ENCODE results near the gene NFKBIB.

The NFKBIB gene

GRCh38 chr19:38946229-38947010 is 46.7 kb downstream of the NFKBIB start:
- no peak for DNase-seq (ENCODE audit: low read depth)
- TF ChIP-seq CTCF (conservative IDR thresholded peaks at IDR 0.05; ENCODE audit: low read length): no peak
- H3K4me3 ChIP-seq (ENCODE audit: low read length): no peak overlapping the region

GRCh38 chr19:38949580-38950367 is 50.0 kb downstream of the NFKBIB start:
- peak overlapping the region; percentile 36 for H3K4me3 ChIP-seq (ENCODE audit: low read length)
- no peak for TF ChIP-seq CTCF (conservative IDR thresholded peaks at IDR 0.05; ENCODE audit: low read length)
- peak; percentile 44 for DNase-seq (ENCODE audit: low read depth)

- no peak for TF ChIP-seq CTCF (conservative IDR thresholded peaks at IDR 0.05; ENCODE audit: low read length)
Measured at GRCh38 chr19:38951187-38951586, 51.4 kb downstream of the NFKBIB start.

GRCh38 chr19:38952395-38953165 is 52.8 kb downstream of the NFKBIB start:
- DNase-seq (ENCODE audit: low read depth): no peak
- TF ChIP-seq CTCF (conservative IDR thresholded peaks at IDR 0.05; ENCODE audit: low read length): no peak
- H3K4me3 ChIP-seq (ENCODE audit: low read length): no peak overlapping the region

More at GRCh38 chr19:38951187-38951586, 51.4 kb downstream of the NFKBIB start:
- no peak for DNase-seq (ENCODE audit: low read depth)
- no peak overlapping the region for H3K4me3 ChIP-seq (ENCODE audit: low read length)

- DNase-seq (ENCODE audit: low read depth): no peak
- no peak for TF ChIP-seq CTCF (conservative IDR thresholded peaks at IDR 0.05; ENCODE audit: low read length)
Measured at GRCh38 chr19:38953677-38954076, 53.9 kb downstream of the NFKBIB start.

GRCh38 chr19:38956264-38956663 is 56.5 kb downstream of the NFKBIB start:
- no peak for TF ChIP-seq CTCF (conservative IDR thresholded peaks at IDR 0.05; ENCODE audit: low read length)
- no peak overlapping the region for H3K4me3 ChIP-seq (ENCODE audit: low read length)
- no peak for DNase-seq (ENCODE audit: low read depth)

More at GRCh38 chr19:38953677-38954076, 53.9 kb downstream of the NFKBIB start:
- no peak overlapping the region for H3K4me3 ChIP-seq (ENCODE audit: low read length)

Measured in AG10803 (cell line).